ENCODE results near the gene FMC1.
"Not testable (repeated sequence)": the region's sequence is repeated elsewhere in the genome, so short reads cannot be mapped to it uniquely, and the experiment has no call there.

The FMC1 gene

GRCh38 chr7:139341058-139341775, at the start of gene FMC1:
Gene FMC1, plus strand, starts transcription at chr7:139341337. Its CDS starts 48 bp downstream, at chr7:139341385.
- DNase-seq (peak; percentile 91), ATAC-seq (peak; percentile 71)

- no peak for ATAC-seq
Observed at GRCh38 chr7:139292821-139293220, 48.3 kb upstream of the FMC1 start.

GRCh38 chr7:139293534-139293933, 47.6 kb upstream of the FMC1 start:
- DNase-seq, result no peak
- ATAC-seq, result no peak

More at GRCh38 chr7:139292821-139293220, 48.3 kb upstream of the FMC1 start:
- DNase-seq, result no peak

- DNase-seq (no peak), ATAC-seq (no peak)
Observed at GRCh38 chr7:139294241-139294640, 46.9 kb upstream of the FMC1 start.

- DNase-seq, result no peak
- ATAC-seq, result no peak
Observed at GRCh38 chr7:139294951-139295575, 46.1 kb upstream of the FMC1 start.

- no peak for ATAC-seq
- no peak for DNase-seq
Observed at GRCh38 chr7:139297795-139298194, 43.3 kb upstream of the FMC1 start.

GRCh38 chr7:139299296-139299695, 41.8 kb upstream of the FMC1 start:
- DNase-seq, result no peak
- ATAC-seq, result no peak

- DNase-seq, result no peak
Observed at GRCh38 chr7:139300390-139300789, 40.7 kb upstream of the FMC1 start.

GRCh38 chr7:139304517-139304916, 36.6 kb upstream of the FMC1 start:
- no peak for DNase-seq
- ATAC-seq, result no peak

More at GRCh38 chr7:139300390-139300789, 40.7 kb upstream of the FMC1 start:
- ATAC-seq, result no peak

GRCh38 chr7:139317939-139318505, 23.1 kb upstream of the FMC1 start:
- DNase-seq, result no peak
- ATAC-seq, result no peak

- ATAC-seq (no peak), DNase-seq (no peak)
Observed at GRCh38 chr7:139321071-139321745, 19.9 kb upstream of the FMC1 start.

GRCh38 chr7:139324709-139325108, 16.4 kb upstream of the FMC1 start:
- DNase-seq, ATAC-seq: not testable (repeated sequence)

- no peak for ATAC-seq
- no peak for DNase-seq
Observed at GRCh38 chr7:139328375-139328774, 12.8 kb upstream of the FMC1 start.

- DNase-seq, result no peak
- ATAC-seq, result no peak
Observed at GRCh38 chr7:139329119-139329518, 12.0 kb upstream of the FMC1 start.

GRCh38 chr7:139330333-139331030, 10.7 kb upstream of the FMC1 start:
- DNase-seq (no peak), ATAC-seq (no peak)

GRCh38 chr7:139332697-139333359, 8.3 kb upstream of the FMC1 start:
- ATAC-seq (no peak), DNase-seq (no peak)

- not testable (repeated sequence) for DNase-seq, ATAC-seq
Observed at GRCh38 chr7:139333443-139333842, 7.7 kb upstream of the FMC1 start.

GRCh38 chr7:139334399-139335150, 6.6 kb upstream of the FMC1 start:
- DNase-seq, result no peak
- no peak for ATAC-seq

- DNase-seq (no peak), ATAC-seq (no peak)
Observed at GRCh38 chr7:139339025-139339424, 2.1 kb upstream of the FMC1 start.

GRCh38 chr7:139339698-139340036, 1.5 kb upstream of the FMC1 start:
- DNase-seq, result no peak

More at GRCh38 chr7:139339698-139340036, 1.5 kb upstream of the FMC1 start:
- no peak for ATAC-seq
